ENCODE results near the gene CHST8.

DNA sequence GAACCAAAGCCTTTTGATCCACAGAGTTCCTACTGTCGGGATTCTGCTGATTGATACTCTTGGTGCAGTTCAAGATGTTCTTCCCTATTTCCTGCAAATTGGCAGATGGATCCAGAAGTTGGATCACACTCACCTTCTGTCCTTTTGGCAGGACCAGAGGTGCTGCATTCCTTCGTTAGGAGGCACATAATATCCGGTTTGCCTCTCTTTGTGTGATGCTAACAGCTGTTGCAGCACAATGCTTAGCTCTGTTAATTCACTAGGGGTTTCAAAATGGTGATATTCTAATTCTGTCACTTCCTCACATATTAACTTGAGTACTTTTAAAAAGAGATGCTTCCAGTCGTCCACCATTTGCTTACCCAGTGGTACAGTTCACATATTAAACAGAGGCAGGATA lies 15.2 kb upstream of the CHST8 start:
- no peak for TF ChIP-seq CTCF (IDR thresholded peaks at IDR 0.05; ENCODE audit: low read length)
- no peak for TF ChIP-seq EZH2 (optimal IDR thresholded peaks at IDR 0.05; ENCODE audit: low read depth, low read length)
